ENCODE results near the gene PRRC2B. TPM values are rescaled to one million over a fixed set of nuclear protein-coding genes. Genes with fewer than 3 reads are reported as not detected.
A peak's percentile ranks its signal among the peaks of the same experiment; 100 is the strongest.
"Not testable (repeated sequence)": the region's sequence is repeated elsewhere in the genome, so short reads cannot be mapped to it uniquely, and the experiment has no call there.

Gene PRRC2B
- 103 and 108 TPM in 2 replicates for total RNA-seq

DNA sequence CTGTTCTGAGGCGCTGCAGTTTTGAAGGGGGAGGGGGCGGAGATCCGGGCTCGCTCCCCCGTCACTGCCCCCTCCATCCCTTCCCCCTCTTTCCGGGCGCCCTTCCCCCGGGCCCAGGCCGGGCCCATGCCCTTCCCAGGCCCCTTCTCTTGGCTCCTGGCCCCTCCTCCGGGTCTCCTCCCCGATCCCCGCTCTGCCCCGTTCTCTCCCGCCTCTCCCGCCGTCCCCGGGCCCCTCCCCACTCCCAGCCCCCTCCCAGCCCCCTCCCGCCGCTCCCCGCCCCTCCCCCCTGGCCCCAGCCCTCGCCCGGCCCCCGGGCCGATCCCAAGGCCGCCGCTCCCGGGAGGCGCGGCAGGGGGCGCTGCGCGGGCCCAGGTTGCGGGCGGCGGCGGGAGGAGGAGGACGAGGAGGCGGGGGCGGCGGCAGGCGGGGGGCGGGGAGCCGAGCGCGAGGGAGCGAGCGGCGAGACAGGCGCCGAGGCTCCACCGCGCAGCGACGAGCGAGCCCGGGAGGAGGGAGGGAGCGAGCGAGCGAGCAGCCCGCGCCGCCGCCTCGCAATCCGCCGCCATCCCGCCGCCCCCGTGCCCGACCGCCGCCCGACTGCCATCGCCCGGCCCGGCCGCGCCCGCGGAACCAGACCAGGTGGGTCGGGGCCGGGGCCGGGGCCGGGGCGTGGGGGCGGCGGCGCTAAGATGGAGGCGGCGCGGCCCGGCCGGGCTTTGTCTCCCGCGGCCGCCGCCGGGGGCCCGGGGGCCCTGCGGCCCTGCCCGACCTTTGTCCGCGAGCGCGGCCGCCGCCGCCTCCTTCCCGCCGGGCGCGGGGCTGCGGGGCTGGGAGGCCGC is at the start of gene PRRC2B:
Gene PRRC2B (plus strand): TSS at position 465 of the 842 bp plus-strand sequence. CDS start 36,059 bp downstream, outside the sequence.
- intact Hi-C loops (cut with micrococcal nuclease), result loop anchor here (10.0 kb wide), 1 partner anchor 961 kb away; the partner anchor contains the start of gene SETX
- DNase-seq (ENCODE audit: low spot score), result peak; percentile 76
- Mint-ChIP-seq H3K27ac (peak within 1 kb of the TSS; percentile 93), H3K36me3 (ENCODE audit: low read depth) (peaks cover 10% of the 10 kb centered on the region), H3K4me3 (peak within 1 kb of the TSS; percentile 89), H3K27me3 (ENCODE audit: insufficient read depth) (peaks cover 21% of the 10 kb centered on the region), H3K4me1 (ENCODE audit: low read depth) (peaks cover 49% of the 10 kb centered on the region), H3K9me3 (no peaks in the 10 kb centered on the region)

- H3K27ac Mint-ChIP-seq; H3K36me3 Mint-ChIP-seq (ENCODE audit: low read depth); DNase-seq (ENCODE audit: low spot score); H3K4me1 Mint-ChIP-seq (ENCODE audit: low read depth); intact Hi-C loops (cut with micrococcal nuclease); H3K9me3 Mint-ChIP-seq; H3K4me3 Mint-ChIP-seq: not testable (repeated sequence)
- H3K27me3 Mint-ChIP-seq (ENCODE audit: insufficient read depth), result peaks cover 34% of the 10 kb centered on the region
Observed at GRCh38 chr9:131344931-131345535, 48.9 kb upstream of the PRRC2B start.

DNA sequence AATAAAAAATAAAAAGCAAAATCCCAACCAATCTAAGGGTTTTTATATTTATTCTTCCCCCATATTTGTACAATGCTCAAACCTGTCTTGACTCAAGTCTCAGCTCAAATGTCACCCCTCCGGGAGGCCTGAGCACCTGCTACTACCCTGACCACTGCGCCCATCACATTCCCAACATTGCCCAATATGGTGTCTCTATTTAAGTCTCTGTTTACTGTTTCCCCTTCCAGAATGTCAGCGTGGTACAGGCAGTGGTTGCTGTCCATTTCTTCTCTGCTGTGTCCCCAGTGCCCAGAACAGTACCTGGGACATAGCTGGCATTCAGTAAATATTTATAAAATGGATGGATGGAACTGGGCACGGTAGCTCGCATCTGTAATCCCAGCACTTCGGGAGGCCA is 47.3 kb upstream of the PRRC2B start:
- no peak for DNase-seq (ENCODE audit: low spot score)
- intact Hi-C loops (cut with micrococcal nuclease), result no loop called here
- H3K4me1 Mint-ChIP-seq (ENCODE audit: low read depth), result peaks cover 9% of the 10 kb centered on the region
- peaks cover 2% of the 10 kb centered on the region for H3K36me3 Mint-ChIP-seq (ENCODE audit: low read depth)
- H3K27me3 Mint-ChIP-seq (ENCODE audit: insufficient read depth), result peaks cover 23% of the 10 kb centered on the region
- no peak overlapping the region for H3K27ac Mint-ChIP-seq
- no peak overlapping the region for H3K4me3 Mint-ChIP-seq
- no peaks in the 10 kb centered on the region for H3K9me3 Mint-ChIP-seq

GRCh38 chr9:131347376-131348020 is 46.4 kb upstream of the PRRC2B start:
- no peak for DNase-seq (ENCODE audit: low spot score)
- intact Hi-C loops (cut with micrococcal nuclease), result no loop called here
- peaks cover 21% of the 10 kb centered on the region for H3K27me3 Mint-ChIP-seq (ENCODE audit: insufficient read depth)
- H3K9me3 Mint-ChIP-seq, result no peaks in the 10 kb centered on the region
- no peak overlapping the region for H3K27ac Mint-ChIP-seq
- H3K36me3 Mint-ChIP-seq (ENCODE audit: low read depth), result peaks cover 2% of the 10 kb centered on the region
- H3K4me3 Mint-ChIP-seq, result no peak overlapping the region
- peaks cover 9% of the 10 kb centered on the region for H3K4me1 Mint-ChIP-seq (ENCODE audit: low read depth)

DNA sequence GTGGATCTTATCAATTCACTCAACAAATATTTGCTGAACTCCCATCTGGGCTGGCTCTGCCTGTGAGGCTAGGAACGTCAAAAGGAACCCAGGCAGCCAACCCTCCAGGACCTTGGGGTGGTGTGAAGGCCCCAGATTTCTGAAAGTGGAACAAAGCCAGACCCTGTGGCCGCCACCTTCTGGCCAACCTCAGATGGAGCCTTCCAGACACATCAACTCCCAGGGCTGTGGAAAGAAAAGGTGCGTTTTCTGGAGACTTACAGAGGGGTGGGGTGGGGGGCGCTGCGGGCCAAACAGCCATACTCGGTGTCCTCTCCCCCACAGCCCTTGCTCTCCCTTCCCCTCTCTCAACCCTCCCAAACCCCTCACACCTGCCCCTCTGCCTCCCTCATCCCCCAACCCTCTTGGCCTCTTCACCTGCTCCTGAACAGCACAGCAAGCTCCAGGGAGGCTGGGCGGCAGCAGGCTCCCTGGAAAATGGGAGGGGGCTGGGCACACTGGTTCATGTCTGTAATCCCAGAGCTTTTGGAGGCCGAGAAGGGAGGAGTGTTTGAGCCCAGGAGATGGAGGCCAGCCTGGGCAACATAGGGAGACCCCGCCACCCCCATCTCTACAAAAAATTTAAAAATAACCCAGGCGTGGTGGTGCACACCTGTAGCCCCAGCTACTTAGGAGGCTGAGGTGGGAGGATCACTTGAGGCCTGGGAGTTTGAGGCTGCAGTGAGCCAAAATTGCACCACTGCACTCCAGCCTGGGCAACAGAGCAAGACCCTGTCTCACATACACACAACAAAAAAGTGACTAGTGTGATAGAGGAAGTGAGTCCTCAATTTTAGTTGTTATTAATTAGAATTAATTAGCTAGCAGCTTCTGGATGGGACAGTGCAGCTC is 45.0 kb upstream of the PRRC2B start:
- Mint-ChIP-seq H3K36me3 (ENCODE audit: low read depth) (peaks cover 2% of the 10 kb centered on the region), H3K27ac (no peak overlapping the region), H3K4me1 (ENCODE audit: low read depth) (peaks cover 9% of the 10 kb centered on the region), H3K27me3 (ENCODE audit: insufficient read depth) (peaks cover 12% of the 10 kb centered on the region), H3K4me3 (no peak overlapping the region), H3K9me3 (no peaks in the 10 kb centered on the region)
- intact Hi-C loops (cut with micrococcal nuclease), result no loop called here
- DNase-seq (ENCODE audit: low spot score), result no peak

DNA sequence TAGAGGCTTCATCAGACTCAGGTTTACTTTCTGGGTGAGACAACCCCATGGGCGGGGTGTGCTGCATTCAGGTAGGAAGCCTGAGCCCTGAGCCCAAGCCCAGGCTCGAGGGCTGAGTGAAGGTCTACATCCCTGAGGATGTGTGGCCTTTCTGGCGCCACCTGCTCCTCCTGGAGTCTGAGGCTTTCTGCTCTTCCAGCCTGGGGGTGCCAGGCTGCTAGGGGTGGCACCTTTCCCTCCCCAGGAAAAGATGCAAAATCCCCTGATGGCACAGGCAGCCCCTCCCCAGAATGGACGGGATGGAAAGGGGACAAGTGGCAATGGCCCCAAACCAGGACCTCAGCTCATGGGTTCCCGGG is 44.4 kb upstream of the PRRC2B start:
- H3K27me3 Mint-ChIP-seq (ENCODE audit: insufficient read depth), result peaks cover 10% of the 10 kb centered on the region
- DNase-seq (ENCODE audit: low spot score), result no peak
- H3K4me1 Mint-ChIP-seq (ENCODE audit: low read depth), result peaks cover 9% of the 10 kb centered on the region
- intact Hi-C loops (cut with micrococcal nuclease), result no loop called here
- H3K4me3 Mint-ChIP-seq, result no peak overlapping the region
- H3K9me3 Mint-ChIP-seq, result no peaks in the 10 kb centered on the region
- H3K27ac Mint-ChIP-seq, result no peak overlapping the region
- peaks cover 2% of the 10 kb centered on the region for H3K36me3 Mint-ChIP-seq (ENCODE audit: low read depth)

GRCh38 chr9:131349881-131350563 is 43.9 kb upstream of the PRRC2B start:
- Mint-ChIP-seq H3K36me3 (ENCODE audit: low read depth) (peaks cover 2% of the 10 kb centered on the region), H3K9me3 (no peaks in the 10 kb centered on the region), H3K4me3 (peak overlapping the region; percentile 54), H3K27me3 (ENCODE audit: insufficient read depth) (peaks cover 10% of the 10 kb centered on the region), H3K27ac (no peak overlapping the region), H3K4me1 (ENCODE audit: low read depth) (peaks cover 9% of the 10 kb centered on the region)
- intact Hi-C loops (cut with micrococcal nuclease), result loop anchor here (1.0 to 2.0 kb wide), 6 partner anchors 23 to 397 kb away; no protein-coding TSS in a partner anchor
- peak; percentile 78 for DNase-seq (ENCODE audit: low spot score)

DNA sequence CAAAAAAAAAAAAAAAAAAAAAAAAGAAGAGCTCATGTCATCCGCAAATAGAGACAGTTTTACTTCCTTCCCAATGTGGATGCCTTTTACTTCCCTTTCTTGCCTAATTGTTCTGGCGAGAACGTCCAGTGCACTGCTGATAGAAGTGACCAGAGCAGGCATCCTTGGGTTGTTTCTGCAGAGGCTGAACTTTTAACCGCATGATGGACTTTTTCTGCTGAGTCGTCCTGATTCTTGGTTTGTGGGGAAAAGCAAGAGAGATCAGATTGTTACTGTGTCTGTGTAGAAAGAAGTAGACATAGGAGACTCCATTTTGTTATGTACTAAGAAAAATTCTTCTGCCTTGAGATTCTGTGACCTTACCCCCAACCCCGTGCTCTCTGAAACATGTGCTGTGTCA is 37.4 kb upstream of the PRRC2B start:
- H3K27ac Mint-ChIP-seq; DNase-seq (ENCODE audit: low spot score); H3K9me3 Mint-ChIP-seq; H3K36me3 Mint-ChIP-seq (ENCODE audit: low read depth); H3K27me3 Mint-ChIP-seq (ENCODE audit: insufficient read depth); intact Hi-C loops (cut with micrococcal nuclease); H3K4me3 Mint-ChIP-seq: not testable (repeated sequence)
- H3K4me1 Mint-ChIP-seq (ENCODE audit: low read depth), result peaks cover 18% of the 10 kb centered on the region

DNA sequence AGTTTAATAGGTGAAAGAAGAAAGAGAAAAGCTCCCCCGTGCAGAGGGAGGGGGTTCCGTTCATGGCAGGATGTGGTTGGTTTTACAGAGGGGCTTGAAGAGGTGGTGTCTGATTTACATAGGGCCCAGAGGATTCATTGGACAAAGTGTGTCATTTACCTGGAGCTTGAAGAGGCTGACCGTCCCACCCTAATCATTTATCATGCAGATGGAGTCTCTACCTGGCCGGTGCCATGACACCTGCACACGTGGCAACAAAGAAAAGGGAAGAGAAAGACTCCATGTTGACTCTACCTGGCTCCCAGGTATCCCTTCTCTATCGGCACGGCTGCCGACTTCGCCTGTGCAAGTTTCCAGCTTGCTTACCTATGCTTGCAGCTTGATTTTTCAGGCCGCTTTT is 35.3 kb upstream of the PRRC2B start:
- H3K4me1 Mint-ChIP-seq (ENCODE audit: low read depth), result peaks cover 18% of the 10 kb centered on the region
- intact Hi-C loops (cut with micrococcal nuclease), result no loop called here
- H3K27ac Mint-ChIP-seq, result no peak overlapping the region
- H3K27me3 Mint-ChIP-seq (ENCODE audit: insufficient read depth), result no peaks in the 10 kb centered on the region
- H3K36me3 Mint-ChIP-seq (ENCODE audit: low read depth), result no peaks in the 10 kb centered on the region
- DNase-seq (ENCODE audit: low spot score), result no peak
- no peaks in the 10 kb centered on the region for H3K9me3 Mint-ChIP-seq
- H3K4me3 Mint-ChIP-seq, result no peak overlapping the region

GRCh38 chr9:131361202-131361833 is 32.6 kb upstream of the PRRC2B start:
- Mint-ChIP-seq H3K27me3 (ENCODE audit: insufficient read depth) (no peaks in the 10 kb centered on the region), H3K27ac (no peak overlapping the region), H3K4me3 (peak overlapping the region; percentile 49), H3K9me3 (no peaks in the 10 kb centered on the region), H3K4me1 (ENCODE audit: low read depth) (peaks cover 18% of the 10 kb centered on the region), H3K36me3 (ENCODE audit: low read depth) (no peaks in the 10 kb centered on the region)
- no peak for DNase-seq (ENCODE audit: low spot score)
- intact Hi-C loops (cut with micrococcal nuclease), result no loop called here

DNA sequence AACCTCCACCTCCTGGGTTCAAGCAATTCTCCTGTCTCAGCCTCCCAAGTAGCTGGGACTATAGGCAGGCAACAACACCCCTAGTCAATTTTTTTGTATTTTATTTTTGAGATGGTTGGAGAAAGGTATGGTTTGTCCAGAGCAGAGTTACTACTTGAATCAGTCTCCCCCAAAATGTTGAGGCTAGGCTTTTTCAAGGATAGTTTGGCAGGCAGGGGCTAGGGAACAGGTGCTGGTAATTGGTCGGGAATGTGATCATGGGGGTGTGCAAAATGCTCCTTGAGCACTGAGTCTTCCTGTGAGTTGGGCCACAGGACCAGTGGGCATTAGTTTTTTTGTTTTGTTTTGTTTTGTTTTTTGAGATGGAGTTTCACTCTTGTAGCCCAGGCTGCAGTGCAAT is 28.3 kb upstream of the PRRC2B start:
- Mint-ChIP-seq H3K27ac (no peak overlapping the region), H3K4me3 (no peak overlapping the region), H3K27me3 (ENCODE audit: insufficient read depth) (no peaks in the 10 kb centered on the region), H3K9me3 (no peaks in the 10 kb centered on the region), H3K36me3 (ENCODE audit: low read depth) (no peaks in the 10 kb centered on the region), H3K4me1 (ENCODE audit: low read depth) (peaks cover 7% of the 10 kb centered on the region)
- intact Hi-C loops (cut with micrococcal nuclease), result no loop called here
- DNase-seq (ENCODE audit: low spot score), result no peak

All from activated T-helper 1 cell treated with anti-CD3 and anti-CD28 coated beads, Interleukin-12 subunit alpha, Interleukin-12 subunit beta, Interleukin-2, Interleukin-4 antibody, amounts not matched to agents 30 ng/mL and 10 ng/mL and 1 ng/mL, durations not matched to agents 14 hours and 24 hours and 36 hours (primary cell).